ELF-1 (cell line): ENCODE data around the gene RMND5B.
A peak's percentile ranks its signal among the peaks of the same experiment; 100 is the strongest.

Source experiments
- DNase-seq: peaks from one replicate; pipeline ENCODE4 v3.0.0-alpha.2; 2016; ENCODE audit warnings: low read depth, low spot score

RMND5B gene

DNA sequence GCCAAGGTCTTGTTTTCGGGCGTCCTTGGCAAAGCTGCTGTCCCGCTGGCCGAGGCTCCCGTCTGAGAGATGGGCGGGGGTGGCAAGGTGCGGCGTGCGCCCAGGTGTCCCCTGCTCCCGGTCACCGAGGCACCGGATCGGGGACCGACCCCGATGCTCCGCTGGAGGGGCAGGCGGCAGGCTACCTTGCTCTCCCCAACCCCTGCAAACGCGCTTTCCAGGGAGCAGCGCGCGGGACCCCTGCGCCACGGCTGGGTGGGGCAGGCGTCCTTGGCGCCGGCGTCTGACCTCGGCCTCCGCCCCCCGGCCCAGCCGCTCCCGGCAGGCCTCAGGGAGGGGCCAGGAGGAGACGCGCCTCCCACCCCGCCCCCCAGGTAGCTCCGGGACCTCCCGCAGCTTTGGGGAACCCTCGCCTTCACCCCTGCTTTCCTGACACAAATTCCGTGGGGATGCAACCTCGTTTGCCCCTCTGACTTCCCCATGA lies 16.9 kb upstream of the RMND5B start:
- DNase-seq = peak; percentile 46

DNA sequence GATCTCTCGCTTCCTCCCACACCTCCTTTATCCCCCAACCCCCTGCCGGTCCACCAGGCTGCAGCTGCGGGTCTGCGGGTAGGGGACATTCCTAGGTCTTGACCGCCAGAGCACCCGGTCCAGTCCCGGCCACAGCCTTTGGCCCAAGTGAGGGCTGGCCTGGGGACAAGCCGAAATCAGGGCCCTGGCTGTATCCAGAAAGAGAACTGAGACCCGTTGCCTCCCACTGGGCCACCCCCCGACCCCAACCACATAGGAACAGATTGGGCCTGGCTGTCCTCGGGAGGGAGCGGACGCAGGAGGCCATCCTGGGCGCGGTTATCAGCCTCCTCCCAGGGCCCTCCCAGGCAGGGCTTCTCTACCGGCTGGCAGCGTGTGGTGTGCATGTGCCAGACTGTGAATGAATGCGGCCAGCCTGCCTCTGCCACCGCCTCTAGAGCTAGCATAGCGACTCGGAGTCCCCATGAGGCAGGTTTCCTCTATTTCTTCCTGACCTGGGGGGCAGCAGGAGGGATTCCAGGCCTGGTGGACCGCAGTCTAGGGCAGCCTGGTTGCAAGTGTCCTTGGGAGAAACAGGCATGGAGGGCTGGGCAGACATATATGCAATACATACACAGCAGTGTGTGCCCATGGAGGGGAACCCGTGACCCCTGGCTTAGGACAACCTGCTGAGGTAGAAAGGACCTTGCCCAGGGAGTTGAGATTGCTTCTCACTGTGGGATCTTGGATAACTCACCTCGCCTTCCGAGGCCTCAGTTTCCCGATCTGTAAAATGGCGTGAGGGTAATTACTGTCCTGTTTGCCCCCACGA lies 16.3 kb upstream of the RMND5B start:
- peak; percentile 61 for DNase-seq

DNA sequence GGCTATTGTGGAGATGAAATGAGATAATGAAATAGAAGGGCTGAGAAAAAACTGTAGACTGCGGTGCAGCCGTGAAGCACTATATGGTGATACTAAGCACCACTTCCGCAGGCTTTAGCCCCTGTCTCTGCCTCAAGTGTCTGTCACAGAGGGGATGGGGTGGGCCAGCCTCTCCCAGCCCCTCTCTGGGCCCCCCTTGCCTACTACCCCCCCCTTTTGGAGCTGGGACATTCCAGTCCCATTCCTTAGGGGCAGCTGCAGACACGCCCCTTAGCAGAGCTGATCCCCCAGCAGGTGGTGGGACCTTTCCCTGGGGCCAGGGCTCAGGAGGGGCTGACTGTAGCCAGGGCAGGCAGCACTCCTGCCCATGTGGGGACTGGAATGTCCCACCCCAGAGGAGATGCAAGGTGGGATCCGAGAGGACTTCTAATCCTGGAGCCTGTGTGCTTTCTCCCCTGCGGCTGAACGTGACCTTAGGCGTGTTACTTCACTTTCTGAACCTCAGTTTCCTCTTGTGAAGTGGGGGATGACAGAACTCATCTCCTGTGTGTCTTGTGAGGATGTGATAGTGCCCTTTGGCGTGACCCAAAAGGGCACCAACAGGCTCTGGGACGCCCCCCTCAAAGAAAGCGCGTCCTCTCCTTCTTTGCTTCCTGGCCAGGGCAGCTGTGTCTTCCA lies 15.5 kb upstream of the RMND5B start:
- DNase-seq = peak; percentile 88

DNA sequence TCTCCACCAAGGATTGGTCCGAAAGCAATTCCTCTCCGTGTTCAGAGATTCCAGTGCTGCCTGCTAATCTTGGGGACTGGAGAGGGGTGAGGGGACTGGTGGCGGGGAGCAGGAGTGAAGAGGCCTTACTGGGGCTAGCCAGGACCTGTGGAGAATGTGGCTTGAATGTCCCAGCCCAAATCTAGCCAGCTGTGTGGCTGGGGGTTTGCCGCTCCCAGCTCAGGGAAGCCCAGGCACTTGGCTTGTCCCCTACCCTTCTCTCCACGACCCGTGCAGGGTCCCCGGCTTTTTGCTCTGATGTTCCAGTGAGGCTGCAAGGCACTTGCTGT lies 15.0 kb upstream of the RMND5B start:
- no peak for DNase-seq

DNA sequence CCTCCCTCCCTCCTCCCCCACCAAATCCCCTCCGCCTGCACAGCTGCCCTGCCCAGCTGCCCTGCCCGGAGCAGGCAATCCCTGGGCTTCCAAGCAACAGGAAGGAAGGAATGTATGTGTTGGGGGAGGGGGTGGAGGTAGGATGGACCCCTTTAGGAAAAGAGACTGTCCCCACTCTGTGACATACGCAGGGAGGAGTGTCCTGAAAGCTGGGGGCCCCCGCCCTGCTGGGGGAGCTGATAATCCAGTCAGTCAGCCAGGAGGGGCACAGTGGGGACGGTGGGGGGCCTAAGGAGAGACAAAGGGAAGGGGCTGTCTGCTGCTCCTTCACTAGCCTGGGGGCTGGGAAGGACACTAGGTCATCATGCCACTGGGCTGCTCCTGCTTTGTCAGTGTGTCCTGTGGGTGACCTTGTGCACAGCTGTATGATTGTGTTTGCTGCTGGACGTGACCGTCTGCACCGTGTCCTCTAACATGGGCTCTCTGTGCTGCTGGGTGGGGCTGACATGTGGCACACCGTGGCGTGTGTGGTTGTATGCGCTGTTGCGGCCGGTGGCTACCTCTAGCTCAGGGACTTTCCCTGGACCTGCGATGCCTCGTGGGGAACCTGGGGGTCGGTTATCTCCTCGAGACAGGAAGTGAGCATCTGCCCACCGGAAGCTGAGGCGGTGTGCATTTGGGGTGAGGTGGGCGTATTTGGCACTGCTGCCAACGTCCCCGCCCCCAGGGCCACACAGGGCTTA lies 14.5 kb upstream of the RMND5B start:
- DNase-seq = peak; percentile 84

DNA sequence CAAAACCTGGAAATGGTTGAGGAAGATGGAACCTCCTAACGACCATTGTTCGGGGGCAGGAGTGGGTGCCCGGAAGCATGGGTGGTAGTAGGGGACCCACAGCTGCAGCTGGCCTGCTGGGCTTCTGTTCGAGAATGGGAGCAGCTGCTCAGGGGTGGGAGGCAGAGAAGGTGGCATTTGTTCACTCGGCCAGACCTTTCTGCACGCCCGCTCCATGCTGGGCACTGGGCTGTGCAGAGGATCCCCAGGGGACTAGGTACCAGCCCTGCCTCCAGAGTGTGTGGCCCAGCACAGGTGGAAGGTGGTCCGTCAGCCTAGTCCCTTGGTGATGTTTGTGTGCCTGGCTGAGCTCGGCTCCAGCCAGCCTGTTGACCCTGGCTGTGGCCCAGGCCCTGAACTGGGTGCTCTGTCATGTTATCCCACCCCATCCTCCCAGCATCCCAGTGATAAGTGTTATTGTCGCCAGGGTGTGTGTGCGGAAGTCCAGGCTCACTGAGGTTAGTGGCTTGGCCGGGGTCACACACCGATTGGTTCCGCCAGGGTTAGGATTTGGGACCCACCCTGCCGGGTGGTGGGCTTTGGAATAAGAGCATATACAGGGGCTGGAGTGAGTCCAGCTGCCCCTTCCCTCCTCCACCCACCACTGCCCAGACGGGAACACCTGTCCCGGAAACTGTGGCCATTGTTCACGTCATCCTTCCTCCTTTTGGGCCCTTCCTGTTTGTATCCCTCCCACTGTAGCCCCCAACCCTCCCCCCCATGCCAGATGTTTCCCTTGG lies 12.7 kb upstream of the RMND5B start:
- no peak for DNase-seq

DNA sequence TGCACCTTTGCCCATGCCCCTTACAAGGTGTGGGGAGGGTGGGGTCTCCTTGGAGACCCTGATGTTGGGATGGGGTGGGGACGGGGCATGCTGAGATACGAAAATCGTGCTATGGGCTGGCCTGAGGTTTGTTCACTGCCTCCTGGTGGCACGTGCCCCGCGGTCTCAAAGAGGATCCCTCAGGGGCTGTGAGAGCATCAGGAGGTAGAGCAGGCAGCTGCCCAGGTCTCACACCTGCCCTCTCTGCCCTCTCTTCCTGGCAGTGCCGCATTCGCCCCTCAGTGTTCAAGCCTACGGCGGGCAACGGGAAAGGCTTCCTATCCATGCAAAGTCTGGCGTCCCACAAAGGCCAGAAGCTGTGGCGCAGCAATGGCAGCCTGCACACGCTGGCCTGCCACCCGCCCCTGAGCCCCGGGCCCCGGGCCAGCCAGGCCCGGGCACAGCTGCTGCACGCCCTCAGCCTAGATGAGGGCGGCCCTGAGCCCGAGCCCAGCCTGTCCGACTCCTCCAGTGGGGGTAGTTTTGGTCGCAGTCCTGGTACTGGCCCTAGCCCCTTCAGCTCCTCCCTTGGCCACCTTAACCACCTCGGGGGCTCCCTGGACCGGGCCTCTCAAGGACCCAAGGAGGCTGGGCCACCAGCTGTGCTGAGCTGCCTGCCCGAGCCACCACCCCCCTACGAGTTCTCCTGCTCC lies 10.8 kb upstream of the RMND5B start:
- no peak for DNase-seq

DNA sequence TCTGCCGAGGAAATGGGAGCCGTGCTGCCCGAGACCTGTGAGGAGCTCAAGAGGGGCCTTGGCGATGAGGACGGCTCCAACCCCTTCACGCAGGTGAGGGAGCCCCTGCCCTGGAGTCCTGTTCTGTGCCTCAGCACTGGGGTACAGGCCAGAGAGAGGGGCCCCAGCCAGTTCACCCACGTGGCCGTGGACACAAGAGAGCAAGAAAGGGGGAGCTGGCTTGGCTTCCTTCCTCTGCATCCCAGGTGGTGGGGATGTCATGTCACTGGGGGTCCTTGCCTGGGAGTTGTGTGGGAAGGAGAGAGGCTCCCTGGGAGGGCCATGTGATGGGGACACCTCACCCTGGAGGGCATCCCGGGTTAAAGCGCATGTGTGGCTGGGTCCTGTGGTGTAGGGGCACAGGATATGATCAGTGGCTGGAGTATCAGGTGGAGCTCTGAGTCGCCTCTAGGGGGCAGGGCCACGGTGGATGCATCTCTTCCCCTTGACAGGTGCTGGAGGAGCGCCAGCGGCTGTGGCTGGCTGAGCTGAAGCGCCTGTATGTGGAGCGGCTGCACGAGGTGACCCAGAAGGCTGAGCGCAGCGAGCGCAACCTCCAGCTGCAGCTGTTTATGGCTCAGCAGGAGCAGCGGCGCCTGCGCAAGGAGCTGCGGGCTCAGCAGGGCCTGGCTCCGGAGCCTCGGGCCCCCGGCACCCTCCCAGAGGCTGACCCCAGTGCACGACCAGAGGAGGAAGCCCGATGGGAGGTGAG lies 10.0 kb upstream of the RMND5B start:
- peak; percentile 85 for DNase-seq

DNA sequence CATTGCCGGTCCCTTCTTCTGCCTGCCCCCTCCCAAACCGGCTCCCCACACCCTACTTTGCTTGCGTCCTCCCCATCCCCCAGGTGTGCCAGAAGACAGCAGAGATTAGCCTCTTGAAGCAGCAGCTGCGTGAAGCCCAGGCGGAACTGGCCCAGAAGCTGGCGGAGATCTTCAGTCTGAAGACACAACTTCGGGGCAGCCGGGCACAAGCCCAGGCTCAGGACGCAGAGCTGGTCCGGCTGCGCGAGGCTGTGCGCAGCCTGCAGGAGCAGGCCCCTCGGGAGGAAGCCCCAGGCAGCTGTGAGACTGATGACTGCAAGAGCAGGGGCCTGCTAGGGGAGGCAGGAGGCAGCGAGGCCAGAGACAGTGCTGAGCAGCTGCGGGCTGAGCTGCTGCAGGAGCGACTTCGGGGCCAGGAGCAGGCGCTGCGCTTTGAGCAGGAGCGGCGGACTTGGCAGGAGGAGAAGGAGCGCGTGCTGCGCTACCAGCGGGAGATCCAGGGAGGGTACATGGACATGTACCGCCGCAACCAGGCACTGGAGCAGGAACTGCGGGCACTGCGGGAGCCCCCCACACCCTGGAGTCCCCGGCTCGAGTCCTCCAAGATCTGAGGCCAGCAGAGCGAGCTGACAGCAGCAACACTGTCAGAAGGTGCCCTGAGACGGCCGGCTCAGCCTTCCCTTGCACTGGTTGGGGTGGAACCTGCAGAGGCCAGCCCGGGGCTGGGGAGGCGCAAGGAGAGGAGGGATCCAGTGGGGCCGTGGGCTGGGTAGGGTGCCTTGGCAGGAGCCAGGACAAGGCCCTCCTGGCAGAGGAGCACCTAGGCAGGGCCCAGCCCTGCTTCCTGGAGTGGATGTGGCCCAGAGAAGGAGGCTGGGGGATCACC lies 9.2 kb upstream of the RMND5B start:
- DNase-seq = peak; percentile 5

DNA sequence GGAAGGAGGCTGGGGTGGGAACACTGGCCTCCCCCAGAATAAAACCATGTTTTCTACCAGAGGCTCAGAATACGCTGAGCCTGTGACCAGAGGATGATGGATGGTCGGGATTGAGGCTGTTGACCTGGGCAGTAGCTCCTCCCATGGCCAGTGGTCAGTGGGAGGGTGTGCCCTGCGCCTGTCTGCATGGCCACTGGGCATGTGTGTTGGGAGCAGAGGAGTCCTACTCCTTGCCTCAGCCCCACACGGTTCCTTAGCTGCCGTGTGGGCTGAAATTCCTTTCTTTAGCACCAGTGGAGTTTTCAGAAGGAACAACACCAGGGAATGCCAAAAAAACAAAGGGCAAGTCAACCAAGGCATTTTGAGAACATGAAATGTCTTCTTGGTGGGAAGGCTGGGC lies 8.5 kb upstream of the RMND5B start:
- DNase-seq = no peak

DNA sequence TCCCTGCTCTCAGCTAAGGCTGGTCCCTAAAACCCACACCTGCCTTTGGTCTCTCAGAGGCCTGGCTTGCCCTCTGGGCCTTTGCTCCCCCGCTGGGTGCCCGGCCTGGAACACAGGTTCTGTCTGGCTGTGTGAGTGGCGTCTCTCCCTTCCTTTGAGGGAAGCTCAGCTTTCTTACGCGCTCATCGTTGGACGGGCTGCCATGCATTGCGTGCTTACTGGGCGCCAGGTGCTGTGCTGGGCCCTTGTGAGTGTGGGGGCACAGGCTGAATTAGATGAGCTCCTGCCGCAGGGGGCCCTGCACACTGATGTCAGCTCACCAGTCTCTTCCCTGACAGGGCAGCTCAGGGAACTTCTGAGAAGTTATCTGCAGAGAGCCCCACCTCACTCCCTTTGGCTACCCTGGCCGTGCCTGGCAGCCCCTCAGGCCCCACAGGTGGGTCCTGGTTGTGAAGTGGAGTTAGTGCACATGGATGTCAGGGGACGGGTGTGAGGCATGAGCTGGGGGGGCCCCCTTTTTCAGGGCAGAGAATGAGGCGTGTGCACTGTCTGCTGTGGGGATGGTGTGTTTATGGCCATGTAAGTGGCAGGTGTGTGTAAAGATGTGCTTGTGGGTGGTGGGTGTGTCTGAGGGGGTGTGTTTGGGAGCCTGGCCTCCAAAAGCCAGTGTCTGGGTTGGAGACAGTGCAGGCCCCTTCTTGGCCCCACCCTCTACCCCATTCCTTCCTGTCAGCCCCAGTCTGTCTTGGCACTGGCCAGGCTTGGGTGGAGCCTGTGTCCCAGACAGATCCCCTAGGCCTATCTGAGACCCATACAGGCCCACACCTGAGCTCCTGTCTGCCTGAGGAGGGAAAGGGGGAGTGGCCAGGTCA lies 7.5 kb upstream of the RMND5B start:
- peak; percentile 46 for DNase-seq

DNA sequence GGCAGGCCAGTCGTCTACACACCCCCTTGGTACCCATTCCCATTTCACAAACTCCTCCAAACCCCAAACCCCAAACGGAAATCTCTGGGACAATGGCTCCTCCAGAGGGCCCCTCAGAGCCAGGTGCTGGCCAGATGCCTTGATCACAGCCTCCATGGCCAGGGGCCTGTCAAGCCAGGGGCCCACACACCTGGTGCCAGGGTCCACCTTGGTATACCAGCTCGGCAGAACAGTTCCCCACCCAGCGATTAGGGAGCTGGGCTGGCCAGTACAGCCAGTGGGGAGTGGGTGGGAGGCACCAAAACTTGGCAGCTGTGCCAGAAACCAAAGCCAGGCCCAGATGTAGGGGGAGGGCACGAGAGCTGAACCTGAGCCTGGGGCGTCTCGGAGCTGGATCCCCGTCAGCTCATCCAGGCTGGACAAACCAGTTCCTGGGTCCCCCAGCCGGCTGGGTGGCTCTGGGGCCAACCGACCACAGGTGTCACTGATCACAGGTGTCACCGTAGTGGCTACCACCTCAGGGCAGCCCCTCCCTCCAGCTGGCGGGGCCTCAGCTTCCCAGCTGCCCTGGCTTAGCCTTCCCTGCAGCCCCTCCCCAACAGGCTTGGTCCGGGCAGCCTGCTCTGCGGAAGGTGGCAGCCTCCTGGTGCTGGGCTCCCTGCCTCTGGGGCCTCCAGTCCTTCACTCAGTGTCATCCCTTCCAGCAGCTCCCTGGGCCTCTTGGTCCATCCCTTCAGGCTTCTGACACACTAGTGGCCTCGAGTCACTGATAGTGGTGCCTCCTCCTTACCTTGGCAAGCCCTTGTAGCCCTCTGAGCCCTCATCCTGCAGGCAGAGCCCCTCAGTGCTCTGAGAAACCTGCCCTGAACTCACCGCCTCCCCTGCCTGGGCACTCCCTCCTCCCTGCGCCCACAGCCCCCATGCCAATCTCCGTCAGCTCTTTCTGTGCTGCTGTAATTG lies 6.6 kb upstream of the RMND5B start:
- peak; percentile 85 for DNase-seq

DNA sequence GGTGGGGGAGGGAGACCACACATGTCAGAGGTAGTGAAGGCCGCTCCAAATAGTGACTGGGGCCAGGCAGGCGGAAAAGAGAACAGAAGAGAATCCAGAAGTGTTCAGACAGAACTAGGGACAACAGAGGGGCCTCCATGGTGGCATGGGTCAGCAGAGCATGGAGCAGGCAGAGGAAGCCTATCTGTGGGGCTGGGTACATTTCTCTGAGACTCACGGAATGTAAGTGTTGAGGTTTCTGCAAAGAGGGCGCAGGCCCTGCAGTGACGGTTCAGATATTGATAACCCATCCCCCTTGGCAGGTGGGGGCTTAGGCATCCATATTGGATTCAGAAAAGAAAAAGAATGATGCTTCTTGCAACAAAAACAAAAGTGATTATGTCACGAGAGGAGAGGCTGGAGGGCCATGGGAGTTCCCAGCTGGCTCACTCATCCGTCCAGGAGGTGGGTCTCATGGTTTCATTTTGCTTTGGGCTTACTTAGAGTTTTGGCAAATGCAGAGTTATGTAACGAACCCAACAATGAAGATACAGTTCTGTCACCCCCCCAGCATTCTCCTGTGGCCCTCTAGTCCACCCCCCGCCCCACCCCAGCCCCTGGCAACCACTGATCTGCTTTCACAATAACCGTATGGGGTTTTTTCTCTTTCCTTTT lies 5.4 kb upstream of the RMND5B start:
- DNase-seq = no peak

DNA sequence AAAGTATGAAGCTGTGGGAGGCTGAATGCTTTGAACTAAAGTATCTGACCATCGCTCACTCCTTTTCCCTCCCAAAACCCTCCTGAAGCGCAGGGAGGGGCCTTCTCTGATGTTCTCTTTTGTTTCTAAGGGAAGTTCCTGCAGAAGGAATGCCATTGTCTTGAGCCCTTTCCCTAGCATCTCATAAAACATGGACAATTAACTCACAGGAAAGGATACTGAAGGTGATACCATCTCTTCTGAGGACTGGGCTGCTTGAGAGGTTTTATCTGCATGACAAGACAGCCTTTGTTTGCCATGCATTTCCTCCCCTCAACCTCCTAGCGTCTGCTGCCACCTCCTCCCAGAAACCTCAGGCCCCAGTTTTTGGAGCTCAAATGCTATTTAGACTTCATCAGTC lies 4.3 kb upstream of the RMND5B start:
- peak; percentile 93 for DNase-seq

DNA sequence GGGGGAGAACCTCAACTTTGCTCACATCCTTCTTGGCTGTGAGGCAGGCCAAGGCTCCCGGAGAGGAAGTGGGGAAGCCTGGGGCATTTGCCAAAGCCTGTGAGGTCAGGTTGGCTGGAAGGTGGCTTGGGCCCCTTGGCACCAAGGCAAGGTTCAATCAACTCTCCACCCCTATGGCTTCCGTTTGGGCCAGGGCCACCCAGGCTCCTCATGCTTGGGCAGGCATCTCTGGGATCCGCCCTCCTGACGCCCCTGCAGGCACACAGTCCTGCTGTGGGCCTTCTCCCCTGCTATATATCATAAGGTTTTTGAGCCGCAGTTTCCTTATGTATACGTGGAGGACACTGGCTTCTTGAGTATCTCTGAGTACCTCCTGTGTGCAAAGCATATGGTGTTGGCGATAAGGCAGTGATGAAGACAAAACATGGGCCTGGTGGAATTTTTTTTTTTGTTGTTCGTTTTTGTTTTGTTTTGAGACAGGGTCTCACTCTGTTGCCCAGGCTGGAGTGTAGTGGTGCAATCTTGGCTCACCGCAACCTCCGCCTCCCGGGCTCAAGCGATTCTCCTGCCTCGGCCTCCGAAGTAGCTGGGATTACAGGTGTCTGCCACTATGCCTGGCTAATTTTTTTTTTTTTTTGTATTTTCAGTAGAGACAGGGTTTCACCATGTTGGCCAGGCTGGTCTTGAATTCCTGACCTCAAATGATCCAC lies 3.4 kb upstream of the RMND5B start:
- peak; percentile 32 for DNase-seq

DNA sequence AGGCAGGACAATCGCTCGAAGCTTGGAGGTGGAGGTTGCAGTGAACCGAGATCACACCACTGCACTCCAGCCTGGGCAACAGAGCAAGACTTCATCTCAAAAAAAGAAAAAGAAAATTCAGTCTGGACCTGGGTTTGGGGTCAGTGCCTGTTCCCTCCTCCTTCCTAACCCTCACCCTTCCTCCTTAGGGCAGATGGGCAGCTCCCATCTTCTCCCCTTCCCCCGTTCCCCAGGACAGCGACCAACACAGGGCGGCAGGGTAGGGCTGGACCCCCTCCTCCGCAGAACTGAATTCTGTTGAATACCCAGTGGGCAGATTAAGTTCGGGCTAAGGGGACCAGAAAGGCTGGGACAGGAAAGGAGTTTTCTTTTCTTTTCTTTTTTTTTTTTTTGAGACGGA lies 1.5 kb upstream of the RMND5B start:
- DNase-seq = no peak
